ENCODE data around the gene EDAR.

GRCh38 chr2:108982259-108982679 is 6.8 kb downstream of the EDAR start:
- TF ChIP-seq CTCF (IDR thresholded peaks at IDR 0.05 in 2 of 3, conservative IDR thresholded peaks at IDR 0.05 in 1 of 3; ENCODE audit: borderline replicate concordance in 1 of 3, insufficient read depth in 1 of 3, low read depth in 2 of 3, low read length in 2 of 3): no peak
- no peak for TF ChIP-seq POLR2AphosphoS5 (IDR thresholded peaks at IDR 0.05; ENCODE audit: low read depth, low read length)
- no peak for TF ChIP-seq ATF3 (IDR thresholded peaks at IDR 0.05)
- no peak for TF ChIP-seq REST (IDR thresholded peaks at IDR 0.05; ENCODE audit: low read depth)
- TF ChIP-seq MAX (IDR thresholded peaks at IDR 0.05): no peak
- TF ChIP-seq TCF7L2 (IDR thresholded peaks at IDR 0.05; ENCODE audit: borderline replicate concordance, extremely low read depth, insufficient read depth, insufficient read length): no peak
- TF ChIP-seq CEBPB (IDR thresholded peaks at IDR 0.05; ENCODE audit: low read depth): no peak
- TF ChIP-seq ZNF274 (IDR thresholded peaks at IDR 0.05; ENCODE audit: low read depth, low read length): no peak
- TF ChIP-seq EZH2 (IDR thresholded peaks at IDR 0.05): no peak
- no peak for TF ChIP-seq SIN3A (IDR thresholded peaks at IDR 0.05; ENCODE audit: low read depth)
- no peak for TF ChIP-seq POLR2A (IDR thresholded peaks at IDR 0.05; ENCODE audit: borderline replicate concordance, extremely low read depth, insufficient read depth, insufficient read length)
- no peak for TF ChIP-seq YY1 (IDR thresholded peaks at IDR 0.05; ENCODE audit: extremely low read depth, insufficient replicate concordance, low read depth, low read length)
